ELF-1 (cell line): ENCODE data around the gene GRIN2A.

ENCODE experiments used
- DNase-seq: peaks from one replicate; pipeline ENCODE4 v3.0.0-alpha.2; 2016; ENCODE audit warnings: low read depth, low spot score

GRIN2A gene

GRCh38 chr16:10130538-10130937, 51.7 kb downstream of the GRIN2A start:
- DNase-seq, result no peak

- DNase-seq, result no peak
Observed at GRCh38 chr16:10128397-10129258, 53.6 kb downstream of the GRIN2A start.

GRCh38 chr16:10126686-10127085, 55.5 kb downstream of the GRIN2A start:
- no peak for DNase-seq

DNA sequence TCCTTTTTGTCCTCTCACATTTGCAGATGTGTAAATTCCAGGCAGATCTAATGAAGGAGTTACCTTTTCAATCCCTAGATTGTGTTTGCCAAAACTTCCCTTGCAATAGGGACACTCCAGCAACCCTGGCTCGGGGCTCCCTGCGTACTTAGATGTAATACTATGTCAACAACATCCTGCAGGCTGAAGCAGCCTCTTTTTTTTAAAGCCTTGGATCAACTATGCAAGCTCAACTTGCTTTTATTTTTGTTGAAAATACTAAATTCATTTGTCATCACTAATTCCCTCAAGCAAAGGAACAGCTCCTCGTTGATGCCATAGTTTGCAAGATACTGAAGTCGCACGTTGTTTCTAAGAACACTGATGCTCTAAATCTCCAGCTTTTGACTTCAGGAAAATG, 59.1 kb downstream of the GRIN2A start:
- DNase-seq, result no peak

DNA sequence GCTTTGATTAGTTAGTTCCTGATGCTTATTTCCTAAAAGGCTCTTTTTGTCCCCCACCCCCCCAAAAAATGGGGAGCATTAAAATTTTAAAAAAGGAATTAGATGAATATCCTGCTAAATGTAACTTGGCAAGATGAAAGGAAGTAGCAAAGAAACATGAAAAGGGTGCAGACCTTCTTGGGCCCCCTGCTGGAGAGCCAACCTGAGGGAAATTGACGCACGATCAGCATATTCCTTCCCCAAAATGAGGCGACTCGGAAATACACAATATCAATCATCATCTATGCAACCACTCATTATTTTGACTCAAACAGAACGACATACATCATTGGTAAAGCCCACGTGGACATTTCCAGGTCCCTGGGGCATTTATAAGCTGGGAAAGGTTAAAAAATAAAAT, 59.7 kb downstream of the GRIN2A start:
- DNase-seq, result peak; percentile 21

- DNase-seq, result no peak
Observed at GRCh38 chr16:10121897-10122425, 60.3 kb downstream of the GRIN2A start.

- DNase-seq, result peak; percentile 2
Observed at GRCh38 chr16:10121491-10121890, 60.7 kb downstream of the GRIN2A start.

- no peak for DNase-seq
Observed at GRCh38 chr16:10120953-10121352, 61.3 kb downstream of the GRIN2A start.

DNA sequence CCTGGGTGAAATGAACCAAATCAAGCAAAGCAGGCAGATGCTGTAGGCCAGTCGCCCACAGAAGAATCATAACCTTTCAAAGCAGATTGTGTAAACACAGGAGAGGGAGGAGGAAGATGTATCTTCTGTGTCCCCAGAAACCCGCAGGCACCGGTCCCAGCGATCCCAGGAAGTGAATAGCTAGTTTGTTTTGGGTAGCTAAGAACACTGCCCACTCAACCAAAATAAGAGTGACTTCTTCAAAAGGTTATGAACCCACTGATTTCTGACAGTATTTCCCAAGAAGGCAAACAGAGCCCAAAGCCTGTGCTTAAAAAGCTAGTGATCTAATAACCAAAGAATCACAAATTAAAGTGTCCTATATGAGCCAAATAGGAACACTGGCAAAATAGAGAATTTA, 67.8 kb downstream of the GRIN2A start:
- no peak for DNase-seq

GRCh38 chr16:10113248-10113647, 69.0 kb downstream of the GRIN2A start:
- DNase-seq, result no peak

GRCh38 chr16:10112021-10112420, 70.2 kb downstream of the GRIN2A start:
- DNase-seq, result no peak

GRCh38 chr16:10111156-10111761, 71.0 kb downstream of the GRIN2A start:
- DNase-seq, result no peak

- DNase-seq, result no peak
Observed at GRCh38 chr16:10110552-10110951, 71.7 kb downstream of the GRIN2A start.

- no peak for DNase-seq
Observed at GRCh38 chr16:10107081-10107480, 75.1 kb downstream of the GRIN2A start.

GRCh38 chr16:10103700-10104099, 78.5 kb downstream of the GRIN2A start:
- DNase-seq, result no peak

GRCh38 chr16:10103118-10103517, 79.1 kb downstream of the GRIN2A start:
- DNase-seq, result no peak

- no peak for DNase-seq
Observed at GRCh38 chr16:10100829-10101228, 81.4 kb downstream of the GRIN2A start.

DNA sequence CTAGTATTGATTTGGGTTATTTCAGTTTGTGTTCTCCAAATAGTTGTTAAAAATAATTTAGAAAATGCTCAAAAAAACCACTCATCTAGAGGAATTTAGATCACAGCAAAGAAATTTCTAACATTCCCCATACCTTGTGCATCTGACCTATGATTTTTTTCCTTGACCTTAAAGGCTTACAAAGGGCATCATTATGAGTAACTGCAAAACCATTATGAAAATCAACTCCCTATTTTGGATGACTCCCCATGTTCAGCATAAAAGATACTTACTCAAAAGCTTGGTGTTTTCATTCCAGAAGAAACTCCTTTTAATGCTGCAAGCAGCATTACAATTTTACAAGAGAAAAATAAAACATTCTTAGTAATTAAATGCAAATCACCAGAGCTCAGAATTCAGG, 83.2 kb downstream of the GRIN2A start:
- no peak for DNase-seq

- DNase-seq, result no peak
Observed at GRCh38 chr16:10097271-10097670, 85.0 kb downstream of the GRIN2A start.

- DNase-seq, result no peak
Observed at GRCh38 chr16:10093576-10093975, 88.7 kb downstream of the GRIN2A start.

DNA sequence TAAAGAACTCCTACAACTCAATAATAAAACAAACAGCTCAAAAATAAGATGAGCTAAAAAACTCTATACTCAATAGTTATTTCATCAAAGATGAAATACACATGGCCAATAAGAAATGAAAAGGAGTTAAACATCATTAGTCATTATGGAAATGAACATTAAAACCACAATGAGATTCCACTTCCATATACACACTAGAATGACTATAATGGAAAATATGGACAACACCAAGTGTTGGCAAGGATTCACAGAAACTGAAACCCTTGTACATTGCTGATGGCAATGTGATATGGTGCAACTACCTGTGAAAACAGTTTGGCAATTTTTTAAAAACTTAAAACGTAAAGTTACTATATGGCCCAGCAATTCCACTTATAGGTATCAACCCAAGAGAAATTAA, 91.4 kb downstream of the GRIN2A start:
- no peak for DNase-seq

GRCh38 chr16:10088380-10088793, 93.8 kb downstream of the GRIN2A start:
- DNase-seq, result peak; percentile 12

DNA sequence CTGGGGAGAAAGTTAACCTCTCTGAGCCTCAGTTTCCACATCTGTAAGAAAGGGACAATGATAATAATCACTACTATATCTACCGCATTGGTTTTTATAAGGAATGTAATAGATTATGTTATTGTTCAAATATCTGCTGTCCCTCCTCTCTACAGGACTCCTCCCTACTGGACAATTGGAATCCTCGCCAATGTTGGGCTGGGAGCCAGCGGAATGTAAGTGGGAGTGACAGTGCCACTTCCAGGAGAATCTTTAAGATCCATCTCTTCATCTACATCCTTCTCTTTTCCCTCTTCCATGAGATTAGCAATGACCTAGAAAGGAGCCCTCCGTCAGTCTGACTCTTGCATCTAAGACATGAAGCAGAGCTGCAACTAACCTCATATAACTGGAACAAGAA, 95.1 kb downstream of the GRIN2A start:
- no peak for DNase-seq
